GM20431 (cell line): Measurements from ENCODE around the gene PDS5B.
"Not testable (repeated sequence)": the region's sequence is repeated elsewhere in the genome, so short reads cannot be mapped to it uniquely, and the experiment has no call there.

Experiments used
- in situ Hi-C: fragments of 300-500 bp; cut with MseI, MboI; formaldehyde crosslinking; loops from one replicate; pipeline ENCODE4 v1.15.0; 2020; ENCODE audit warnings: low sequenced_read_pairs; ENCODE audit not compliant: unreplicated experiment

PDS5B gene

DNA sequence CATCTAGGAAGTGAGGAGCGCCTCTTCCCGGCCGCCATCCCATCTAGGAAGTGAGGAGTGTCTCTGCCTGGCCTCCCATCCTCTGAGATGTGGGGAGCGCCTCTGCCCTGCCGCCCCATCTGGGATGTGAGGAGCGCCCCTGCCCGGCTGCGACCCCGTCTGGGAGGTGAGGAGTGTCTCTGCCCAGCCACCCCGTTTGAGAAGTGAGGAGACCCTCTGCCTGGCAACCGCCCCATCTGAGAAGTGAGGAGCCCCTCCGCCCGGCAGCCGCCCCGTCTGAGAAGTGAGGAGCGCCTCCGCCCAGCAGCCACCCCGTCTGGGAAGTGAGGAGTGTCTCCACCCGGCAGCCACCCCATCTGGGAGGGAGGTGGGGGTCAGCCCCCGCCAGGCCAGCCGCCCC, 129.9 kb downstream of the PDS5B start:
- in situ Hi-C loops: not testable (repeated sequence)

GRCh38 chr13:32720026-32720425, 133.8 kb downstream of the PDS5B start:
- in situ Hi-C loops: no loop called here

DNA sequence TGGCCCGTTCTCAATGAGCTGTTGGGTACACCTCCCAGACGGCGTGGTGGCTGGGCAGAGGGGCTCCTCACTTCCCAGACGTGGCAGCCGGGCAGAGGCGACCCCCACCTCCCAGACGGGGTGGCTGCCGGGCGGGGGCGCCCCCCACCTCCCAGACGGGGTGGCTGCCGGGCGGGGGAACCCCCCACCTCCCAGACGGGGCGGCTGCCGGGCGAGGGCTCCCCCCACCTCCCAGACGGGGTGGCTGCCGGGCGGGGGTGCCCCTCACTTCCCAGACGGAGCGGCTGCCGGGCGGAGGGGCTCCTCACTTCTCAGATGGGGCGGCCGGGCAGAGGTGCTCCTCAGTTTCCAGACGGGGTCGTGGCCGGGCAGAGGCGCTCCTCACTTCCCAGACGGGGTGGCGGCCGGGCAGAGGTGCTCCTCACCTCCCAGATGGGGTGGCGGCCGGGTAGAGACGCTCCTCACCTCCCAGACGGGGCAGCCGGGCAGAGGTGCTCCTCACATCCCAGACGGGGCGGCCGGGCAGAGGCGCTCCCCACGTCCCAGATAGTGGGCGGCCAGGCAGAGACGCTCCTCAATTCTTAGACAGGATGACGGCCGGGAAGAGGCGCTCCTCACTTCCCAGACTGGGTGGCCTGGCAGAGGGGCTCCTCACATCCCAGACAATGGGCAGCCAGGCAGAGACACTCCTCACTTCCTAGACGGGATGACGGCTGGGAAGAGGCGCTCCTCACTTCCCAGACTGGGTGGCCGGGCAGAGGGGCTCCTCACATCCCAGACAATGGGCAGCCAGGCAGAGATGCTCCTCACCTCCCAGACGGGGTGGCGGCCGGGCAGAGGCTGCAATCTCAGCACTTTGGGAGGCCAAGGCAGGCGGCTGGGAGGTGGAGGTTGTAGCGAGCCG, 135.1 kb downstream of the PDS5B start:
- in situ Hi-C loops: not testable (repeated sequence)

DNA sequence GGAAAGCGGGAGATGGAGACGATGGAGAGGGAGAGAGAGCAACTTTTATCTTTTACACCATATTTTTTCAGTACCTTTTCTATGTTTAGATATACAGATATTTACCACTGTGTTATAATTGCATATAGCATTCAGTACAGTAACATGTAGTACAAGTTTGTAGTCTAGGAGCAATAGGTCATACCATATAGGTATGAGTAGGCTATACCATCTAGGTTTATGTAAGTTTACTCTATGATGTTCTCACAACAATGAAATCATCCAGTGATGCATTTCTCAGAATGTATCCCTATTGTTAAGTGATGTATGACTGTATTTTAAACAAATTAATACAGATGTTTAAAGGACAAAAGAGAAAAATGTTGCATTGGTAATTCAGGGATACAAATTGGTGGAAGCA, 136.1 kb downstream of the PDS5B start:
- in situ Hi-C loops: no loop called here

- in situ Hi-C loops: no loop called here
These were observed 137.7 kb downstream of the PDS5B start for GRCh38 chr13:32723987-32724386.

- in situ Hi-C loops: no loop called here
These were observed 140.3 kb downstream of the PDS5B start for GRCh38 chr13:32726374-32727037.

DNA sequence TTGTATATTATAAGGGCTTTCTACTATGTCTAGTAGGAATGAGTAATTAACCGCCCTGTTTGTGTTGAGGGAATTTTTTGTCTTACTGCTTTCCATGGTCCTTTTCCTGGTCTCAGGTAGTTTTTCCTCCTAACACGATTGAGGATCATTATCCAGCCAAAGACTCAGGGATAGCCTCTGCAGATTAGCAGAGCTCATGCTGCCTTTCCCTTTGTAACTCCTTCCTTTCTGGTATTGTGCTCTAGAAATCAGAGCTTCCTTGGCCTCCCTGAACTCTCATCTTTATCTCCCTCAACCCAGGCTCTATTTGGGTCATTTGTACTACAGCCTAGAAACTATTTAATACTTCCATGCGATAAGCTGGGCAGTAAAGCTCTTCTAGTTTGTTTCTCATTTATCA, 142.1 kb downstream of the PDS5B start:
- in situ Hi-C loops: no loop called here

- in situ Hi-C loops: not testable (repeated sequence)
These were observed 142.8 kb downstream of the PDS5B start for GRCh38 chr13:32729097-32729496.

GRCh38 chr13:32731074-32731473, 144.8 kb downstream of the PDS5B start:
- in situ Hi-C loops: no loop called here

GRCh38 chr13:32731576-32731975, 145.3 kb downstream of the PDS5B start:
- in situ Hi-C loops: no loop called here

GRCh38 chr13:32733690-32734089, 147.4 kb downstream of the PDS5B start:
- in situ Hi-C loops: no loop called here

DNA sequence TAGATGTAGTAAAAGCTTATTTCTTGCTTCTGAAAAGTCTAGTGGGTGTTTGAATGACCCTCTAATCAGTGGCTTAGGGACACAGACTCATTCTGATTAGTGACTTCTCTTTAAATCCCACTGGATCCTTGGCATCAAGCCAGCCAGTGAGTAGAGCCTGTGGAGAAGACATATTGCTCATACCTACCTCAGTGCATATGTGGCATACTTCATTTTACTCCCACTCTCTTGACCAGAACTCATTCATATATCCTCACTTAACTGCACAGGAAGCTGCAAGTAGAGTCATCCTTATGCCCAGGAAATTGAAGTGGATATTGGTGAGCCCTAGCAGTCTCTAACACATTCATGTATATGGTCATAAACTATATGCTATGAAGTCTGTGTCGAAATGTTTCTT, 148.3 kb downstream of the PDS5B start:
- in situ Hi-C loops: no loop called here

GRCh38 chr13:32735859-32736258, 149.6 kb downstream of the PDS5B start:
- in situ Hi-C loops: no loop called here

DNA sequence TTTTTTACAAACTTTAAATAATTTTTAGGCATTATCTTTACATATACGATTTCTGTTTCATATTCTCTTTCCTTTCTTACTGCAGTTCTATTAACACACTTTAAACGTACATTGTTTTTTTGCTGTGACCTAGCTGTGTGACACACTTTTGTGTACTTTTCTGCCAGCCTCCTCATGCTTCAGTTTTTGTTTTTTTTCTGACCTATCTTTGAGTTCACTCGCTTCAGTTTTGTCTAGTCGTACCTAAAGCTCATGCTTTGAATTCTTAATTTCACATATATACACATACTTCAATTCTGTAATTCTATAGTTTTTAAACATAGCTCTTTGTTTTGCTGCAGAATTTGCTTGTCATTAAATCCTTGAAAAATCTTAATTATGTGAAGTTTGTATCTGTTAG, 150.4 kb downstream of the PDS5B start:
- in situ Hi-C loops: no loop called here

- in situ Hi-C loops: no loop called here
These were observed 150.9 kb downstream of the PDS5B start for GRCh38 chr13:32737111-32737571.

GRCh38 chr13:32737679-32738078, 151.4 kb downstream of the PDS5B start:
- in situ Hi-C loops: no loop called here

DNA sequence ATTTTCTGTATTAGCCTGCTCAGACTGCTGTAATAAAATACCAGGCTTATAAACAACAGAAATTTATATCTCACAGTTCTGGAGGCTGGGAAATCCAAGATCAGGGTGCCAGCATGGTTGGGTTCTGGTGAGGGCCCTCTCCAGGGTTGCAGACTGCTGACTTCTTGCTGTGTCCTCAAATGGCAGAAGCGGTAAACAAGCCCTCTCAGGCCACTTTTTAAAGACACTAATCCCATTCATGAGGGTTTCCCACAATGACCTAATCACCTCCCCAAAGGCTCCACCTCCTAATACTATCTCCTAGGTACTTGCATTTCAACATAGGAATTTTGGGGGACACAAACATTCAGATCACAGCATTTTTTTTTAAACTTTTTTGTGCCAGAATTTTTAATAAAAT, 159.3 kb downstream of the PDS5B start:
- in situ Hi-C loops: no loop called here

DNA sequence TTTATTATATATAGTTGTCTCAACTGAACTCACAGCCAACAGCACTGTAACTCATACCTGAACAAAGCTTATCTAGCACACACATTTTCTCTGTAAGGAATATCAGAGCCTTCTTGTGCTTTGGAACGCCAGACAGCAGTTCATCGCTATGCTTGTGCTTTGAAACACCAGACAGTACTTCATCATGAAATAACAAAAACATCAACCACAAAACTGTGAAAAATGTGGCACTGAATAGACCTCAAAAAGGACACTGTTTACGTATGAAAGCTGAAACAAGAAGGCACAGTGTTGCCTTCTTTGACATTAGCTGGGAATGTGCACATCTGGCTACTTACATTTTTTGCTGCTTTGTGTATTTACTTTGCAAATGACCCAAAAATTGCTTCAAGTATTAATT, 160.2 kb downstream of the PDS5B start:
- in situ Hi-C loops: no loop called here

DNA sequence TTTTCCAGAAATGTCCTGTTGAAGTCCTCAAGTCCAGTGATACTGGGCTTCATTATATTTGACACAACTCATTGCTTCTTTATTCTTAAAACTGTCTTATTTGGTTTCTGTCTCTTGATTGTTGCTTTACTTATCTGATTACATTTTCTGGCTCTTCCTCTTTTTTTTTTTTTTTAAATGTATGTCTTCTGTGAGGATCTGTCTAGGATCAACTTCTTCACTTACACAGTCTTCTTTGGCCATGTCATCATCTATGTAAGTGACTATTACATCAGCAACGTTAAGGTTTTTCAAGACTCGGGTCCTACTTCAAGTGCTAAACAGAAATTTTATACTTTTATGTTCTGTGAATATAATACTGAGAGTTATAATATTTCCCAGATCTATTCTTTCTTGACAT, 162.1 kb downstream of the PDS5B start:
- in situ Hi-C loops: no loop called here

GRCh38 chr13:32751340-32751739, 165.1 kb downstream of the PDS5B start:
- in situ Hi-C loops: no loop called here

- in situ Hi-C loops: no loop called here
These were observed 166.1 kb downstream of the PDS5B start for GRCh38 chr13:32752311-32752710.
